Activated T-helper 17 cell treated with anti-CD3 and anti-CD28 coated beads, Interleukin-2, amount 50 U/mL, for 72 hours (primary cell): ENCODE results near the gene PPP6R1. TPM values are rescaled to one million over a fixed set of nuclear protein-coding genes. Genes with fewer than 3 reads are reported as not detected.

Experiments
- ATAC-seq: fragments of 150-1000 bp; cut with Tn5 transposase; replicated peaks from 2 replicates; pipeline ENCODE4 v1.10.0; 2021; ENCODE audit warnings: mild to moderate bottlenecking, moderate library complexity
- H3K27ac Mint-ChIP-seq: one replicate; pipeline ENCODE4 v1.8.0; 2022; ENCODE audit warnings: mixed read lengths
- H3K27me3 Mint-ChIP-seq: one replicate; pipeline ENCODE4 v1.8.0; 2022; ENCODE audit warnings: mixed read lengths
- H3K36me3 Mint-ChIP-seq: one replicate; pipeline ENCODE4 v1.8.0; 2022; ENCODE audit warnings: low read depth, mild to moderate bottlenecking, mixed read lengths
- H3K4me1 Mint-ChIP-seq: one replicate; pipeline ENCODE4 v1.8.0; 2022; ENCODE audit warnings: mixed read lengths
- H3K4me3 Mint-ChIP-seq: one replicate; pipeline ENCODE4 v1.8.0; 2022; ENCODE audit warnings: mild to moderate bottlenecking, mixed read lengths
- H3K9me3 Mint-ChIP-seq: one replicate; pipeline ENCODE4 v1.8.0; 2022; ENCODE audit warnings: mixed read lengths
- total RNA-seq, 2 donors: library from RNA; stranded (reverse); gene quantifications; one replicate each; pipeline ENCODE4 v1.2.3, GENCODE V29; 2022

The PPP6R1 gene
- total RNA-seq, 2 donors from 2014 or later = 156 to 319 TPM

DNA sequence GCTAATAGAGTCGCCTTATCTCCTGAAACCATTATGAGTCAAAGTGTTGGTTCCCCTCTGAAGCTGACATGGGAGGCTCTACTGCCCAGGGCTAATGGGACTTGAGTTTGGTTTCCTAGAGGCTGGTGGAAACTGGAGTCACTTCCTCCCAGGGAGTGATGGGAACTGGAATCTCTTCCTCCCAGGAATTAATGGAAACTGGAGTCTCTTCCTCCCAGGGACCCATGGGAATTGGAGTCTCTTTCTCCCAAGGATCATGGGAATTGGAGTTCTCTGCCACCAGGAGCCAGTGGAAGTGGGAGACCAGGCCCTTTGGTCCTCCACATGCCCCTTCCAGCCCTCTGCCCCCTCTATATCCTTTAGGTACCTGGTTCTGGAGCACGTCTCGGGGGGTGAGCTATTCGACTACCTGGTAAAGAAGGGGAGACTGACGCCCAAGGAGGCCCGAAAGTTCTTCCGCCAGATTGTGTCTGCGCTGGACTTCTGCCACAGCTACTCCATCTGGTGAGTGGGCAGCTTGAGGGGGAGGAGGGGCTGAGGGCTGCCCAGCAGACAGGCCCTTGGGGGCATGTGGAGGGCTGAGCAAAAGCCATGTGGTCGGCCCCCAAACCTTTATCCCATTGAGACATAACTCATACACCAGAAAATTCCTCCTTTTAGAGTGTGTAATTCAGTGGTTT, 30.4 kb upstream of the PPP6R1 start:
- Mint-ChIP-seq H3K27me3 (no peaks in the 10 kb centered on the region), H3K4me3 (no peak overlapping the region), H3K9me3 (no peaks in the 10 kb centered on the region), H3K4me1 (no peaks in the 10 kb centered on the region), H3K36me3 (no peaks in the 10 kb centered on the region), H3K27ac (no peak overlapping the region)
- ATAC-seq = no peak

DNA sequence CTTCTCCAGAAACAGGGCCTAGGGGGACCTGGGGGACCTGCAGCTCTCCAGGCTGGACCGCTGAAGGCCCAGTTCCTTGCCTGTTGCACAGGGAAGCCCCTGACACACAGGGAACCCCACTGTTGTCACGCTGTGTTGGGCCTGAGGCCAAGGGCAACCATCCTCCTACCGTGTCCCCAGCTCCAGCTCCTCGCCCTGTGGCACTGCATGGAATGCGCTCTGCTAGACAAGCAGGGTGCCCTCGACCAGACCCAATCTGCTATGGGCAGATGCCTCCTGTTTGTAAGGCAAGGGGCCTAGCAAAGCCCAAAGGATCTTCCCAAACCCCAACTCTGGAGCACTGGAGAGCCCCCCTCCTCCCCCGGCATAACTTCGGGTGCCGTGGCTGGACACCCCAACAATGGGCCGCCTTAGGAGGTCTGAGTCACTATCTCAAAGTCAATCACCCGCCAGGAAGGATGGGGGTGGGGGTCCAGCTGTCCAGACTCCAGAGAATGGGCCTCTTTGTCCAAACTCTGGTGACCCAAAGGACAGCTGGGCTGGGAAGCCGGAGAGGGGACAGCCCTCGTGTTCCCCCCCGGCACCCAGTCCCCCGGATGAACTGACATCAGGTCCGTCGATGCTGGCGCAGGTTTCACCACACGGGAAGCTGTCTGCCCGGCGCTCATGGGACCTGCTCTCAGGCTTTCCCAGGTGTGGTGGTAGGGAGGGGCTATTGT, 28.7 kb upstream of the PPP6R1 start:
- Mint-ChIP-seq H3K4me3 (no peak overlapping the region), H3K36me3 (no peaks in the 10 kb centered on the region), H3K27me3 (no peaks in the 10 kb centered on the region), H3K4me1 (peaks cover 6% of the 10 kb centered on the region), H3K27ac (no peak overlapping the region), H3K9me3 (no peaks in the 10 kb centered on the region)
- ATAC-seq = no peak

DNA sequence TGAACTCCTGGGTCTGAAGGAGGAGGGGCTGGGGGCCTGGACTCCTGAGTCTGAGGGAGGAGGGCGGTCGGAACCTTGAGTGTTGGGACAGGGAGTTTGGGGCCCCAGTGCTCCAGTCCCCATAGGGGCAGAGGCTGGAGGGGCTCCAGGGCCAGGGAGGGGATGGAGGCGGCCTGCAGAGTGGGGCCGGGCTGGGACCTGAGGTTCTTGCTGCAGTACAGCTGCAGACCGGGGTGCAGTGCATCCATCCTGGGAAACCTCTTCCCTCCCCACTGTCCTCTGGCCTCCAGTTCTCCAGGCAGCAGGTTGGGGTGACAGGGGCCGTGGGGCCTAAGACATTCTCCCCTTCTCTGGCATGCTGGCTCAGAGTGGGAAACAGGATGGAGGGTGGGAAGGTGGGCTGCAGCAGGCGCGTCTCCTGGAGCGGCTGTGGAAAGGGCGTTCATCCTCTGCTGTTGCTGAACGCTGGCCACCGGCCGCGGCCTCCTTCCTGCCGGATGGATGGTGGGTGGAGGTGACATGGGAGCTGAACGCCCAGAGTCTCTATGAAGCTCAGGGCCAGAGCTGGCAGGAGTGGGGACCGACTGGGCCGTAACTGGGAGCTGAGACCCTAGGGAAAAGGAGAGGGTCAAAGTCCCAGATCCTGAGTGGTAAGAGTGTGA, 26.5 kb upstream of the PPP6R1 start:
- Mint-ChIP-seq H3K27ac (no peak overlapping the region), H3K27me3 (no peaks in the 10 kb centered on the region), H3K9me3 (no peaks in the 10 kb centered on the region), H3K4me1 (peaks cover 6% of the 10 kb centered on the region), H3K36me3 (no peaks in the 10 kb centered on the region), H3K4me3 (peak overlapping the region; percentile 33)
- ATAC-seq = no peak

DNA sequence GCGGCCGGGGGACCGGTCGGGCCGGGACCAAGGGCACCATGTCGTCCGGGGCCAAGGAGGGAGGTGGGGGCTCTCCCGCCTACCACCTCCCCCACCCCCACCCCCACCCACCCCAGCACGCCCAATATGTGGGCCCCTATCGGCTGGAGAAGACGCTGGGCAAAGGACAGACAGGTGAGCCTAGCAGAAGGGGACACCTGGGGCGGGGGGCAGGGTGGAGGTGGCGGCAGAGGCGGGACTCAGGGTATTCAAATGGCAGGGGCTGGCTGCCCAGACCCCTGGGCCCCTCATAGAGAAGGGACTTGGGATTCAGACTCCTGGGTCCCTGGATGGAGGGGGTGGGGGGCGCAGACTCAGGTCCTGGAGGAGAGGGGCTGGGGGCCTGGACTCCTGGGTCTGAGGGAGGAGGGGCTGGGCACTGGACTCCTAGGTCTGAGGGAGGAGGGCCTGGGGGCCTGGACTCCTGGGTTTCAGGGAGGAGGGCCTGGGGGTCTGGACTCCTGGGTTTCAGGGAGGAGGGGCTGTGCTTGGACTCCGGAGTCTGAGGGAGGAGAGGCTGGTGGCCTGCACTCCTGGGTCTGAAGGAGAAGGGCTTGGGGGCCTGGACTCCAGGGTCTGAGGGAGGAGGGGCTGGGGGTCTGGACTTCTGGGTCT, 25.7 kb upstream of the PPP6R1 start:
- Mint-ChIP-seq H3K4me1 (peaks cover 11% of the 10 kb centered on the region), H3K4me3 (peak overlapping the region; percentile 33), H3K27me3 (no peaks in the 10 kb centered on the region), H3K9me3 (no peaks in the 10 kb centered on the region), H3K36me3 (peaks cover 6% of the 10 kb centered on the region), H3K27ac (no peak overlapping the region)
- ATAC-seq = no peak

DNA sequence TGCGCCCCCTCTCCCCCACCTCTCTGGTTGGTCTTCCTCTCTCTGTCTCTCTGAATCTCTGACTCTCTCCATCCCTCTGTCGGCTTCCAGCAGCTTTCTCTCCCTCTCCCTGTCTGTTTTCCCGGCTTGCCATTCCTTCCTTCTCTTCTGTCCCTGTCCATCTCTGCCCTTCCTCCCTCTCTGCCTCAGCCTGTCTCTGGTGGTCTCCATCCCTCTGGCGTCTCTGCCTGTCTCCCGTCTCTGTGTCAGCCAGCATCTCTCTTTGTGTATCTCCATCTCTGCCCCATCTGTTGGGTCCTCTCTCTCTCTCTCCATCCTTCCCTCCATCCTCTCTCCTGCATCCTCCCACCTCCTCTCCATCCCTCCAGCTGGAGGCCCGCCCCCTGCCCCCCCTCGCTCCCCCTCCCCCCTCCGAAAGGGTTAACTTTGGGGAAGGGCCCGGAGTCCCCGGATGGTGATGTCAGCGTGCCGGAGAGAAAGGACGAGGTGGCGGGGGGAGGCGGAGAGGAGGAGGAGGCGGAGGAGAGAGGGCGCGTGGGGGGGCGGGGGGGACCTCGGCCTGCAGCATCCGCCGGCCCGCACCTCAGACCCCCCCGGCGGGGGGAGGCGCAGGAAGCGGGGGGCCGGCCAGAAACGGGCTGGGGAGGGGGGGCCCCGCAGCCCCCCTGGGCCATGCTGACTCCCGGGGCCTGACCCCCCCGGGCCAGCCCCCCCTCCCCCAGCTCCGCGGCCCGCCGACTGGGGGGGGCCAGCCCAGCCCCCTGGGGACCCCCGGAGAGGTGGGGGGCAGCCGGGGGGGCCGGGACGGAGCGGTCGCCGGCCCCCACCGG, 24.9 kb upstream of the PPP6R1 start, which contains the start of gene BRSK1:
BRSK1 (plus strand) TSS at position 450 of the 830 bp plus-strand sequence. CDS start 446 bp downstream, outside the sequence.
- no peak for ATAC-seq
- H3K4me1 Mint-ChIP-seq = peaks cover 11% of the 10 kb centered on the region
- H3K4me3 Mint-ChIP-seq = peak within 1 kb of the TSS; percentile 79
- H3K9me3 Mint-ChIP-seq = no peaks in the 10 kb centered on the region
- no peaks in the 10 kb centered on the region for H3K27me3 Mint-ChIP-seq
- peak within 1 kb of the TSS; percentile 90 for H3K27ac Mint-ChIP-seq
- H3K36me3 Mint-ChIP-seq = peaks cover 6% of the 10 kb centered on the region

DNA sequence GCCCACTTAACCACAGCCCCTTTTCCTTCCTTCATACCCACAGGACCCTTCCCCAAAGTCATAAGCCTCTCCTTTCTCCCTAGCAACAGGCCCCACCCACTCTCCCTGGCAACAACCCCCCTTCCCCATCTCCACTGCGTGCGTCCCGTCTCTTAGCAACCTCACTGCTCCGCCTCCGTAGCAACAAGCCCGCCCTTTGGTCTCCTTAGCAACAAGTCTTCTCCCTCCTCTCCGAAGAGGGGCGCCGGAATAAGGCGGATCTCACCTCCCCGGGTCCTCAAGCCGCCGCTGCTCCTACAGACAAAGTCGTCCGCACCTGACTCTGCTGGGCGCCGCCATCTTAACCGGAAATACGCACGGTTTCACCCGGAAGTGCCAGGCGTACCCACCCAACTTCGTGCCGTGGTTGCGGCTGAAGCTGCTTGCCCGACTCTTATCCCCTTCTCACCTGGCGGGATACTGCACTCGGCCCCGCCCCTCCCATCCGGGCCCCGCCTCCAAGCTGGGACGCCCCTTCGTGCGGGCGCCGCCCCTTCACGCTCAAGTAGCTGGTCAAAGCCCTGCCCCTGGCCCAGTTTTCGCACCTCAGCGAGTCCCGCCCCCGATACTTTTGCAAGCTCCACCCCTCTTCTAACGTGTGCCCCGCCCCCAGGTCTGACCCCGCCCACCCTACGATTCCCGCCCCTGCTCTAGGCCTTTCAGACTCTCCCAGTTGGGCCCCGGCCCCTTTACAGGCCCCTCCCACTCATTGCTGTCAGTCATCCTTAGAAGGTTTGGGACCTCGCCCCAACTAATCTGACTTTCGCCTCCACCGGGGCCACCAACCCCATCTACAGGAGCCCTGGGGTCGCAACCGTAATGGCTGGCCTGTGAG, 21.2 kb upstream of the PPP6R1 start, which contains the start of gene HSPBP1:
HSPBP1 (minus strand) TSS at position 341 of the 874 bp plus-strand sequence. CDS start 502 bp downstream, outside the sequence.
- Mint-ChIP-seq H3K9me3 (no peaks in the 10 kb centered on the region), H3K4me3 (peak within 1 kb of the TSS; percentile 98), H3K27me3 (no peaks in the 10 kb centered on the region), H3K36me3 (peaks cover 22% of the 10 kb centered on the region), H3K4me1 (peaks cover 17% of the 10 kb centered on the region), H3K27ac (peak within 1 kb of the TSS; percentile 99)
- ATAC-seq = peak; percentile 92

DNA sequence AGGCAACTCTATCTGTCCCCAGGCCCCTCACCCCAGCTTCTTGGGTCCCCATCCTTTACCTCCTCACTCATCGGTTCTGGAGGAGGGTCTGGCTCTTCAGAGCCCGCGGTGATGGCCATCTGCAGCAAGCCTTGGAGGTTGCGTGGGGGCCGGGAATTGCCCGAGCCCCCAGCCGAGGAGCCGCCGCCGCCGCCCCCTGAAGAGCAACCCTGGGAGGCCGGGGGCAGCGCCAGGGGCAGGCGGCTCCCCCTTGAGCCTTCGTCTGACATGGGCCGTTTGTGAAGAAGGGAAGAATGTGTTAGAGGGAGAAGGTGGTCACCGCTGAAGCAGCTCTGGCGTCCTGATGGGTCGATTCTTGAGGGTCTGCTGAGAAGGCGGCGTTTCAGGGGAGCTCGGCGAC, 20.5 kb upstream of the PPP6R1 start:
- Mint-ChIP-seq H3K36me3 (peaks cover 22% of the 10 kb centered on the region), H3K4me3 (peak overlapping the region; percentile 98), H3K4me1 (peaks cover 17% of the 10 kb centered on the region), H3K9me3 (no peaks in the 10 kb centered on the region), H3K27ac (peak overlapping the region; percentile 99), H3K27me3 (no peaks in the 10 kb centered on the region)
- no peak for ATAC-seq

DNA sequence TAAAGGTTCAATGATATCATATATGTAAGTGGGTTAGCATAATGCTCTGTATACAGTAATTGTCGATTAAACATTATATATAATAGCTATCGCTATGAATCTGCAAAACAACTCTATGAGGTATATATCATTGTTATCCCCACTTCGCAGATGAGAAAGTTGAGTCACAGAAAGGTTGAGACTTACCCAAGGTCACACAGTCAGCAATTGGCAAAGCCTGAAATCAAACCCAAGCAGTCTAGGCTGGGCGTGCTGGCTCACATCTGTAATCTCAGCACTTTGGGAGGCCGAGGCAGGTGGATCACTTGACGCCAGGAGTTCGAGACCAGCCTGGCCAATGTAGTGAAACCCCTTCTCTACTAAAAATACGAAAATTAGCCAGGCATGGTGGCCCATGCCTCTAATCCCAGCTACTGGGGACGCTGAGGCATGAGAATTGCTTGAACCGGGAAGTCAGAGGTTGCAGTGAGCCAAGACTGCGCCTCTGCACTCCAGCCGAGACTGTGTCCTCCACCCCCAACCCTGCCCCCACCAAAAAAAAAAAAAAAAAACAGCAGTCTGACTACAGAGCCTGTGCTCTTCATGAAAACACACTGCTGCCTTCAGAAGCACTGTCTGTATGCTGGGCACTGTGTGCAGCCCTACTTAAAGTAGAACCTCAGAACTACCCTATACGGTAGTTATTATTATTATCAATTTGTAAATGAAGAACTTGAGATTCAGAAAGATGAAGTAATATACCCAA, 19.7 kb upstream of the PPP6R1 start:
- ATAC-seq = no peak
- Mint-ChIP-seq H3K27me3 (no peaks in the 10 kb centered on the region), H3K4me1 (peaks cover 14% of the 10 kb centered on the region), H3K27ac (peak overlapping the region; percentile 99), H3K4me3 (peak overlapping the region; percentile 98), H3K9me3 (no peaks in the 10 kb centered on the region), H3K36me3 (peaks cover 25% of the 10 kb centered on the region)

DNA sequence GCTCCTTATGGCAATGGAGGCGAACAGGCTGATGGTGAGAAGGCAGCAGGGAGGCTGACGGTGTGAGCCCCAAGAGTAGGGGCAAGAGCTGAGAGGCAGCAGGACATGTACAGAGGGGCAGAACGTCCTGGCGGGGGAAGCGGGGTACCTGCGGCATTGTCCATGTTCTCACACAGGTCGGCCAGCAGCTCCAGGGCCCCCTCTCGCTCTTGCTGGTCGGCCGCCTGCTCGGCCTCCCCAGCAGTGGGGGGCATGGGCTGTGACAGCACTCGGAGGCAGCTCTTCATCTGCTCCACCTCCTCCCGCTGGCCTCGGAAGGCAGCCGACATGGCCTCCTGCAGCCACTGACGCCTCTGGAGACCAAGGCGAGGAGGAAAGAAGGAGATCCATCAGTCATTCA, 18.7 kb upstream of the PPP6R1 start:
- H3K4me3 Mint-ChIP-seq = peak overlapping the region; percentile 98
- ATAC-seq = no peak

DNA sequence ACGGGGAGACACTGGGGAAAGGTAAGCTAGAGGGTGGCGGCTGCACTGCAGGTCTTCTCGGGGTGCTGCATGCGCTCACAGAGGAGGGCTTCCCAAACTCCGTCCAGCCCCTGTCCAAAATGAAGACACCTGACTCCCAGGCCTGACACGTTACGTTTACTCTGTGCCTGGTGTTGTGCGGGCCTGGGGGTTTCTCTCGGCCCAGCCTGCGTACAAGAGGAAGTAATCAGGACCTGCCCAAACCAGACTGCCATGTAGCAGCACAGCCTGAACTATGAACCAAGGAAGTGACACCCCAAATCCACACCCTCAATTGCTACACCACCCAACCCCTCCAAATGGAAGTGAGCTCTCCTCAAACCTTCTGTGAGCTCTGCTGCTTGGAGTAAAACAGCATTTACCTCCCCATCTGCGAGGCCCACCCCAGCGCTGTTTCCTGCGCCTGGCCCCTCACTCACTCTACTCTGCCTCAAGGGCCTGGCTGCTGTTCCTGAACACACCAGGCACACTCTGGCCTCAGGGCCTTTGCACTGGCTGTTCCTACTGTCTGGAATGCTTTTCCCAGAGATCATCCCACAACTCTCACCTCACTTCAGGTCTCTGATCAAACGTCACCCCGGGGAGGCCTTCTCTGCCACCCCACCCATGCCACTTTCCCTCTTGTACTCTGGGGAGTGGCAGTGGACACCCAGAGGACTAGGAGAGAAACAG, 18.1 kb upstream of the PPP6R1 start:
- Mint-ChIP-seq H3K27ac (peak overlapping the region; percentile 54), H3K4me1 (peaks cover 15% of the 10 kb centered on the region), H3K27me3 (no peaks in the 10 kb centered on the region), H3K36me3 (peaks cover 42% of the 10 kb centered on the region), H3K9me3 (no peaks in the 10 kb centered on the region), H3K4me3 (peak overlapping the region; percentile 28)
- no peak for ATAC-seq

More for the DNA sequence above, 18.7 kb upstream of the PPP6R1 start:
- peaks cover 11% of the 10 kb centered on the region for H3K4me1 Mint-ChIP-seq
- H3K9me3 Mint-ChIP-seq = no peaks in the 10 kb centered on the region
- H3K27me3 Mint-ChIP-seq = no peaks in the 10 kb centered on the region
- H3K36me3 Mint-ChIP-seq = peaks cover 36% of the 10 kb centered on the region
- no peak overlapping the region for H3K27ac Mint-ChIP-seq

DNA sequence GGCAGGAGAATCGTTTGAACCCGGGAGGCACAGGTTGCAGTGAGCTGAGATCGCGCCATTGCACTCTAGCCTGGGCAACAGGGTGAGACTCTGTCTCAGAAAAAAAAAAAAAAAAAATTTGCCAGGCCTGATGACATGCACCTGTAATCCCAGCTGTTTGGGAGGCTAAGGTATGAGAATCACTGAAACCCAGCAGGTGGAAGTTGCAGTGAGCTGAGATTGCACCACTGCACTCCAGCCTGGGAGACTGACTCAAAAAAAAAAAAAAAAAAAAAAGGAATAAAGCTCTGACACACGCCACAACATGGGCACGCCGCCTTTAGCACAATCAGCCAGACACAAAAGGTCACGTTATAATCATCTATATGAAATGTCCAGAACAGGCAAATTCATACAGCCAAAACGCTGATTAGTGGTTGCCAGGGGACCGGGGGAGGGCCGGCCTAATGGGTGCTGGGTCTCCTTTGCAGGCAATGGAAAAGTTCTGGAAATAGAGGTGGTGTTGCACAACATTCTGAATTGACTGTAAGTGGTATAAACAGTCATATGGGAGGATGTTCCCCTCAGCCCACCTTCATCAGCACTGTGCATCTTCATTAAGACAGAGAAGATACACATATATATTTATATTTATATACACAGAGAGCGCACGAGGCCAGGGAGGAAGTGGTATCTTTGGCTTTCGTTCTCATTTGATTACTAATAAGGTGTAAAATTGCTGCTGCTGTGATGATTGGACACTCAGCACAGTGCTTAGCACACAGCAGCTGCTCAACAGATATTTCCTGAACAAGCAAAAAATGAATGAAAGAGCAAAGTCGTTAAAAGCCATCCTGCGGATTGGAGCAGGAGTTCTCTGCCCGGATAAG, 17.3 kb upstream of the PPP6R1 start:
- no peak for ATAC-seq
- peak overlapping the region; percentile 54 for H3K27ac Mint-ChIP-seq
- H3K4me1 Mint-ChIP-seq = peaks cover 15% of the 10 kb centered on the region
- H3K27me3 Mint-ChIP-seq = no peaks in the 10 kb centered on the region
- no peaks in the 10 kb centered on the region for H3K9me3 Mint-ChIP-seq
- peaks cover 48% of the 10 kb centered on the region for H3K36me3 Mint-ChIP-seq
- peak overlapping the region; percentile 28 for H3K4me3 Mint-ChIP-seq
